IMR-90 (cell line): ENCODE results near the gene VWDE. TPM values are rescaled to one million over a fixed set of nuclear protein-coding genes. Genes with fewer than 3 reads are reported as not detected.

ENCODE experiments used
- polyA plus RNA-seq, 3 experiments: library from polyadenylated mRNA; depleted of rRNA; stranded (reverse); fragments of >200 nt; gene quantifications; 2 replicates each; pipeline ENCODE4 v1.2.3, GENCODE V29; 2012; ENCODE audit warnings: low replicate concordance in 1 of 3
- total RNA-seq: library from RNA; depleted of rRNA; stranded (reverse); fragments of >200 nt; gene quantifications from 2 replicates; pipeline ENCODE4 v1.2.3, GENCODE V29; 2012; rRNA removed

The VWDE gene
- total and polyA plus RNA-seq, 2 of the 4 experiments (the other 2 are of a cell fraction), result 0.05 to 0.18 TPM

Other genes with a start within 250 kb of the VWDE start
- 59.5 and 82.8 TPM in 2 replicates for gene TMEM106B, start 192.6 kb downstream of the VWDE start, total RNA-seq
- 19.4 and 24.7 TPM in 2 replicates for gene TMEM106B, start 192.6 kb downstream of the VWDE start, polyA plus RNA-seq (2012; rRNA removed)
- under 0.01 TPM in 1 of 2 replicates, not detected in the other for gene SCIN, start 166.9 kb upstream of the VWDE start, total RNA-seq
- gene SCIN, start 166.9 kb upstream of the VWDE start, polyA plus RNA-seq (2012; rRNA removed), result 0.05 TPM in 1 of 2 replicates, not detected in the other